Measurements from ENCODE around the gene FREM3.

FREM3 gene

GRCh38 chr4:143558823-143559756 is 141.4 kb downstream of the FREM3 start:
- peak; percentile 58 for TF ChIP-seq CTCF (IDR thresholded peaks at IDR 0.05; ENCODE audit: insufficient read depth, low read depth, low read length, missing control alignments)
- peak; percentile 83 for DNase-seq (ENCODE audit: low read depth)
- peak overlapping the region; percentile 86 for H3K4me3 ChIP-seq (ENCODE audit: low read depth, low read length)

GRCh38 chr4:143558286-143558685 is 142.2 kb downstream of the FREM3 start:
- TF ChIP-seq CTCF (IDR thresholded peaks at IDR 0.05; ENCODE audit: insufficient read depth, low read depth, low read length, missing control alignments): no peak
- no peak overlapping the region for H3K4me3 ChIP-seq (ENCODE audit: low read depth, low read length)
- DNase-seq (ENCODE audit: low read depth): no peak

- DNase-seq (ENCODE audit: low read depth): no peak
- TF ChIP-seq CTCF (IDR thresholded peaks at IDR 0.05; ENCODE audit: insufficient read depth, low read depth, low read length, missing control alignments): no peak
Observed at GRCh38 chr4:143555676-143556075, 144.8 kb downstream of the FREM3 start.

GRCh38 chr4:143554728-143555597 is 145.5 kb downstream of the FREM3 start:
- no peak overlapping the region for H3K4me3 ChIP-seq (ENCODE audit: low read depth, low read length)
- TF ChIP-seq CTCF (IDR thresholded peaks at IDR 0.05; ENCODE audit: insufficient read depth, low read depth, low read length, missing control alignments): no peak
- peak; percentile 70 for DNase-seq (ENCODE audit: low read depth)

More at GRCh38 chr4:143555676-143556075, 144.8 kb downstream of the FREM3 start:
- no peak overlapping the region for H3K4me3 ChIP-seq (ENCODE audit: low read depth, low read length)

- DNase-seq (ENCODE audit: low read depth): no peak
- TF ChIP-seq CTCF (IDR thresholded peaks at IDR 0.05; ENCODE audit: insufficient read depth, low read depth, low read length, missing control alignments): no peak
- H3K4me3 ChIP-seq (ENCODE audit: low read depth, low read length): no peak overlapping the region
Observed at GRCh38 chr4:143549928-143550327, 150.5 kb downstream of the FREM3 start.

- DNase-seq (ENCODE audit: low read depth): no peak
- no peak overlapping the region for H3K4me3 ChIP-seq (ENCODE audit: low read depth, low read length)
- TF ChIP-seq CTCF (IDR thresholded peaks at IDR 0.05; ENCODE audit: insufficient read depth, low read depth, low read length, missing control alignments): no peak
Observed at GRCh38 chr4:143539670-143540023, 160.8 kb downstream of the FREM3 start.

All from GM12865 (cell line).